Endodermal cell (in vitro differentiated cells): ENCODE data around the gene MYO5B. TPM values are rescaled to one million over a fixed set of nuclear protein-coding genes. Genes with fewer than 3 reads are reported as not detected.

Experiments used
- DNase-seq: peaks from one replicate; pipeline ENCODE4 v3.0.0-alpha.2; 2017
- H3K27ac ChIP-seq: 2 replicates; pipeline ENCODE4 v1.5.1; 2013; ENCODE audit warnings: mild to moderate bottlenecking, low read depth, low read length, moderate library complexity
- H3K27me3 ChIP-seq: 2 replicates; pipeline ENCODE4 v1.6.1; 2013; ENCODE audit warnings: mild to moderate bottlenecking, low read length, moderate library complexity; ENCODE audit not compliant: insufficient read depth, control insufficient read depth, poor library complexity, severe bottlenecking
- H3K36me3 ChIP-seq: 2 replicates; pipeline ENCODE4 v1.7.0; 2013; ENCODE audit warnings: mild to moderate bottlenecking, low read length, moderate library complexity; ENCODE audit not compliant: control insufficient read depth, insufficient read depth
- H3K4me1 ChIP-seq: one replicate; pipeline ENCODE4 v1.7.0; 2013; ENCODE audit warnings: low read length; ENCODE audit not compliant: control insufficient read depth, insufficient read depth
- H3K4me3 ChIP-seq: 2 replicates; pipeline ENCODE4 v1.5.1; 2013; ENCODE audit warnings: mild to moderate bottlenecking, low read length, moderate library complexity
- H3K9ac ChIP-seq: 2 replicates; pipeline ENCODE4 v1.6.1; 2013; ENCODE audit warnings: mild to moderate bottlenecking, low read length, moderate library complexity; ENCODE audit not compliant: poor library complexity, severe bottlenecking; ENCODE audit errors: extremely low read depth
- H3K9me3 ChIP-seq: 2 replicates; pipeline ENCODE4 v1.6.1; 2013; ENCODE audit warnings: mild to moderate bottlenecking, low read length, moderate library complexity; ENCODE audit not compliant: control insufficient read depth
- H3K27ac Mint-ChIP-seq: 2 replicates; pipeline ENCODE4 v1.8.0; 2020; ENCODE audit warnings: mixed read lengths
- H3K27me3 Mint-ChIP-seq: 2 replicates; pipeline ENCODE4 v1.8.0; 2021; ENCODE audit warnings: mild to moderate bottlenecking, mixed read lengths; ENCODE audit not compliant: insufficient read depth
- H3K36me3 Mint-ChIP-seq: 2 replicates; pipeline ENCODE4 v1.8.0; 2020; ENCODE audit warnings: low read depth, mixed read lengths
- H3K4me1 Mint-ChIP-seq: 2 replicates; pipeline ENCODE4 v1.8.0; 2020; ENCODE audit warnings: mixed read lengths
- H3K4me3 Mint-ChIP-seq: 2 replicates; pipeline ENCODE4 v1.8.0; 2020; ENCODE audit warnings: mild to moderate bottlenecking, moderate library complexity, mixed read lengths
- H3K9me3 Mint-ChIP-seq: 2 replicates; pipeline ENCODE4 v1.8.0; 2020; ENCODE audit warnings: mild to moderate bottlenecking, mixed read lengths
- WGBS, 2 experiments: methylation state at CpG; one replicate each; pipeline versions ENCODE4 v1.1.5 to v1.1.7; 2013; ENCODE audit warnings: missing lambda C conversion rate in 2 of 2, mixed read lengths in 1 of 2; ENCODE audit not compliant: insufficient coverage in 1 of 2, insufficient read length in 1 of 2; 5-methylcytosine and 5-hydroxymethylcytosine counted together
- total RNA-seq, 2 donors: library from RNA; stranded (reverse); fragmentation: NEBNext Ultra II Directional in 1 of 2; extraction: Animal tissue kit (Norgen Biotek cat#: 25700) in 1 of 2; gene quantifications; 2 replicates in 1 of 2; 3 replicates in 1 of 2; pipeline ENCODE4 v1.2.1, GENCODE V29; 2021
- TF ChIP-seq, protein P1 (sequence below): fragments of 200-600 bp; sonication (generic); conservative IDR thresholded peaks from 2 replicates; pipeline ENCODE4 v1.5.0; 2021; ENCODE audit warnings: antibody characterized with exemption, mild to moderate bottlenecking

MYO5B gene
- total RNA-seq, 2 donors from 2014 or later, result 12.2 to 16.8 TPM

- TF ChIP-seq, protein P1, sequence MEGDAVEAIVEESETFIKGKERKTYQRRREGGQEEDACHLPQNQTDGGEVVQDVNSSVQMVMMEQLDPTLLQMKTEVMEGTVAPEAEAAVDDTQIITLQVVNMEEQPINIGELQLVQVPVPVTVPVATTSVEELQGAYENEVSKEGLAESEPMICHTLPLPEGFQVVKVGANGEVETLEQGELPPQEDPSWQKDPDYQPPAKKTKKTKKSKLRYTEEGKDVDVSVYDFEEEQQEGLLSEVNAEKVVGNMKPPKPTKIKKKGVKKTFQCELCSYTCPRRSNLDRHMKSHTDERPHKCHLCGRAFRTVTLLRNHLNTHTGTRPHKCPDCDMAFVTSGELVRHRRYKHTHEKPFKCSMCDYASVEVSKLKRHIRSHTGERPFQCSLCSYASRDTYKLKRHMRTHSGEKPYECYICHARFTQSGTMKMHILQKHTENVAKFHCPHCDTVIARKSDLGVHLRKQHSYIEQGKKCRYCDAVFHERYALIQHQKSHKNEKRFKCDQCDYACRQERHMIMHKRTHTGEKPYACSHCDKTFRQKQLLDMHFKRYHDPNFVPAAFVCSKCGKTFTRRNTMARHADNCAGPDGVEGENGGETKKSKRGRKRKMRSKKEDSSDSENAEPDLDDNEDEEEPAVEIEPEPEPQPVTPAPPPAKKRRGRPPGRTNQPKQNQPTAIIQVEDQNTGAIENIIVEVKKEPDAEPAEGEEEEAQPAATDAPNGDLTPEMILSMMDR, result no peak
- no peak overlapping the region for H3K4me3 Mint-ChIP-seq
- Histone ChIP-seq H3K36me3 (no peaks in the 10 kb centered on the region), H3K4me3 (no peak overlapping the region), H3K27me3 (peaks cover 15% of the 10 kb centered on the region), H3K9ac (no peak overlapping the region), H3K27ac (peak overlapping the region; percentile 80), H3K4me1 (peaks cover 8% of the 10 kb centered on the region), H3K9me3 (peaks cover 12% of the 10 kb centered on the region)
- H3K4me1 Mint-ChIP-seq, result peaks cover 11% of the 10 kb centered on the region
- H3K27ac Mint-ChIP-seq, result no peak overlapping the region
- 83 to 90% methylated on average over 2 to 6 of the region's 6 CpGs for WGBS, 2 experiments
- H3K36me3 Mint-ChIP-seq, result peaks cover 12% of the 10 kb centered on the region
- H3K27me3 Mint-ChIP-seq, result peaks cover 69% of the 10 kb centered on the region
- H3K9me3 Mint-ChIP-seq, result peaks cover 10% of the 10 kb centered on the region
- DNase-seq, result no peak
Observed at GRCh38 chr18:49920731-49921130, 274.2 kb downstream of the MYO5B start.

GRCh38 chr18:49917742-49918141 is 277.2 kb downstream of the MYO5B start:
- TF ChIP-seq, protein P1, result no peak
- H3K9ac ChIP-seq, result no peak overlapping the region
- peaks cover 9% of the 10 kb centered on the region for H3K9me3 ChIP-seq
- no peaks in the 10 kb centered on the region for H3K36me3 ChIP-seq
- Mint-ChIP-seq H3K27me3 (peaks cover 87% of the 10 kb centered on the region), H3K4me3 (no peak overlapping the region), H3K4me1 (peaks cover 11% of the 10 kb centered on the region), H3K9me3 (peaks cover 12% of the 10 kb centered on the region), H3K27ac (no peak overlapping the region), H3K36me3 (peaks cover 4% of the 10 kb centered on the region)
- H3K27me3 ChIP-seq, result peaks cover 14% of the 10 kb centered on the region
- WGBS, 2 experiments, result 93 to 95% methylated on average over 4 to 5 of the region's 5 CpGs
- no peak overlapping the region for H3K27ac ChIP-seq
- no peak overlapping the region for H3K4me3 ChIP-seq
- peaks cover 8% of the 10 kb centered on the region for H3K4me1 ChIP-seq
- DNase-seq, result no peak

DNA sequence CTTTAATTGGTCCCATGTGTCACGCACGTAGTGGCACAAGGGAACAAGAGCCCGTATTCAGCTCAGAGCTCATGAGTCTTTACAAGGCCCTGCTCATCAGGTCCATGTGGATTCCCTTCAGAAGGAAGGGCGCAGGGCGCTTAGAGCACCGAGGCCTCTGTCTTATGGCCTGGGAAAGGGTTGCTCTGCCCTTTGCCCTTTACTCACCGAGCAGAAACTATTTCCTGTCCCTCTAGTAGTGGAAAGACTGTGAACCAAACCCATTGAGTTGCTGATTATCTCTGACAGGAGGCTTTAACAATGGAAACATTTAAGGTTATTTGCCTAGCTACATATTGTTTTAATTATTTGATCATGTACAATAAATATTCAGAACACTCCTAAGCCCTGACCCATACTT is 279.6 kb downstream of the MYO5B start:
- TF ChIP-seq, protein P1, result no peak
- Mint-ChIP-seq H3K4me1 (peaks cover 20% of the 10 kb centered on the region), H3K27ac (no peak overlapping the region), H3K4me3 (no peak overlapping the region), H3K36me3 (peaks cover 6% of the 10 kb centered on the region), H3K9me3 (peaks cover 23% of the 10 kb centered on the region), H3K27me3 (peaks cover 90% of the 10 kb centered on the region)
- 78 to 93% methylated on average over 6 to 7 of the region's 7 CpGs for WGBS, 2 experiments
- H3K36me3 ChIP-seq, result no peaks in the 10 kb centered on the region
- DNase-seq, result no peak
- H3K27me3 ChIP-seq, result peaks cover 14% of the 10 kb centered on the region
- peaks cover 17% of the 10 kb centered on the region for H3K9me3 ChIP-seq
- H3K4me3 ChIP-seq, result no peak overlapping the region
- H3K27ac ChIP-seq, result no peak overlapping the region
- no peak overlapping the region for H3K9ac ChIP-seq
- H3K4me1 ChIP-seq, result peaks cover 9% of the 10 kb centered on the region
